ENCODE measurements around the gene IFRD2.

IFRD2 gene

GRCh38 chr3:50304601-50305000, 12.4 kb upstream of the IFRD2 start:
- no peak overlapping the region for H3K27ac ChIP-seq
- TF ChIP-seq ZFX (IDR thresholded peaks at IDR 0.05; ENCODE audit: borderline replicate concordance) (no peak), CTCF (IDR thresholded peaks at IDR 0.05) (no peak)

GRCh38 chr3:50303013-50303815, 11.0 kb upstream of the IFRD2 start, which contains the start of gene HYAL1:
TSS of gene HYAL1 (minus strand) at chr3:50303574. CDS start at chr3:50302956, 618 bp downstream.
- H3K27ac ChIP-seq = peak within 1 kb of the TSS; percentile 38; the same call in 1 of the 2 replicates
- no peak for TF ChIP-seq CTCF (IDR thresholded peaks at IDR 0.05)
- TF ChIP-seq ZFX (IDR thresholded peaks at IDR 0.05; ENCODE audit: borderline replicate concordance) = no peak

GRCh38 chr3:50302095-50303012, 10.1 kb upstream of the IFRD2 start:
- TF ChIP-seq ZFX (IDR thresholded peaks at IDR 0.05; ENCODE audit: borderline replicate concordance) (no peak), CTCF (IDR thresholded peaks at IDR 0.05) (no peak)
- H3K27ac ChIP-seq = peak overlapping the region; percentile 38; the same call in 1 of the 2 replicates

GRCh38 chr3:50300681-50301254, 8.5 kb upstream of the IFRD2 start:
- no peak for TF ChIP-seq ZFX (IDR thresholded peaks at IDR 0.05; ENCODE audit: borderline replicate concordance)
- TF ChIP-seq CTCF (IDR thresholded peaks at IDR 0.05) = no peak

GRCh38 chr3:50299929-50300680, 7.9 kb upstream of the IFRD2 start:
- peak overlapping the region; percentile 96 for H3K27ac ChIP-seq
- TF ChIP-seq CTCF (IDR thresholded peaks at IDR 0.05) (no peak), ZFX (IDR thresholded peaks at IDR 0.05; ENCODE audit: borderline replicate concordance) (no peak)

More at GRCh38 chr3:50300681-50301254, 8.5 kb upstream of the IFRD2 start:
- peak overlapping the region; percentile 96 for H3K27ac ChIP-seq

GRCh38 chr3:50299638-50299928, 7.4 kb upstream of the IFRD2 start:
- H3K27ac ChIP-seq = peak overlapping the region; percentile 96
- TF ChIP-seq ZFX (IDR thresholded peaks at IDR 0.05; ENCODE audit: borderline replicate concordance) (no peak), CTCF (IDR thresholded peaks at IDR 0.05) (no peak)

Data from 22Rv1 (cell line).